Measurements from ENCODE around the gene SRSF12.
A peak's percentile ranks its signal among the peaks of the same experiment; 100 is the strongest.

Gene SRSF12

GRCh38 chr6:89117211-89118108 lies at the start of gene SRSF12:
SRSF12 (minus strand) TSS chr6:89118071; CDS start chr6:89117887, 184 bp downstream.
- TF ChIP-seq CTCF (IDR thresholded peaks at IDR 0.05; ENCODE audit: low read depth, low read length) = no peak
- no peak for DNase-seq (ENCODE audit: low read depth, low spot score)
- H3K4me3 ChIP-seq (ENCODE audit: low read depth, low read length) = peak within 1 kb of the TSS; percentile 48
- in situ Hi-C loops (cut with HindIII; ENCODE audit: low sequenced_read_pairs) = no loop called here

GRCh38 chr6:89162047-89162371 lies 44.1 kb upstream of the SRSF12 start:
- TF ChIP-seq CTCF (IDR thresholded peaks at IDR 0.05; ENCODE audit: low read depth, low read length) = no peak
- no peak for DNase-seq (ENCODE audit: low read depth, low spot score)
- in situ Hi-C loops (cut with HindIII; ENCODE audit: low sequenced_read_pairs) = no loop called here
- no peak overlapping the region for H3K4me3 ChIP-seq (ENCODE audit: low read depth, low read length)

GRCh38 chr6:89161326-89162046 lies 43.6 kb upstream of the SRSF12 start:
- no peak for TF ChIP-seq CTCF (IDR thresholded peaks at IDR 0.05; ENCODE audit: low read depth, low read length)
- in situ Hi-C loops (cut with HindIII; ENCODE audit: low sequenced_read_pairs) = no loop called here

GRCh38 chr6:89160331-89161092 lies 42.6 kb upstream of the SRSF12 start:
- TF ChIP-seq CTCF (IDR thresholded peaks at IDR 0.05; ENCODE audit: low read depth, low read length) = no peak
- no peak overlapping the region for H3K4me3 ChIP-seq (ENCODE audit: low read depth, low read length)
- in situ Hi-C loops (cut with HindIII; ENCODE audit: low sequenced_read_pairs) = no loop called here
- DNase-seq (ENCODE audit: low read depth, low spot score) = no peak

More at GRCh38 chr6:89161326-89162046, 43.6 kb upstream of the SRSF12 start:
- H3K4me3 ChIP-seq (ENCODE audit: low read depth, low read length) = no peak overlapping the region
- DNase-seq (ENCODE audit: low read depth, low spot score) = peak; percentile 56

GRCh38 chr6:89154131-89154530 lies 36.3 kb upstream of the SRSF12 start:
- H3K4me3 ChIP-seq (ENCODE audit: low read depth, low read length) = no peak overlapping the region
- in situ Hi-C loops (cut with HindIII; ENCODE audit: low sequenced_read_pairs) = no loop called here
- TF ChIP-seq CTCF (IDR thresholded peaks at IDR 0.05; ENCODE audit: low read depth, low read length) = no peak
- peak; percentile 17 for DNase-seq (ENCODE audit: low read depth, low spot score)

- DNase-seq (ENCODE audit: low read depth, low spot score) = no peak
- no peak for TF ChIP-seq CTCF (IDR thresholded peaks at IDR 0.05; ENCODE audit: low read depth, low read length)
- in situ Hi-C loops (cut with HindIII; ENCODE audit: low sequenced_read_pairs) = no loop called here
- H3K4me3 ChIP-seq (ENCODE audit: low read depth, low read length) = no peak overlapping the region
Observed at GRCh38 chr6:89148016-89148750, 30.3 kb upstream of the SRSF12 start.
